ENCODE results near the gene CDH22.

The CDH22 gene

DNA sequence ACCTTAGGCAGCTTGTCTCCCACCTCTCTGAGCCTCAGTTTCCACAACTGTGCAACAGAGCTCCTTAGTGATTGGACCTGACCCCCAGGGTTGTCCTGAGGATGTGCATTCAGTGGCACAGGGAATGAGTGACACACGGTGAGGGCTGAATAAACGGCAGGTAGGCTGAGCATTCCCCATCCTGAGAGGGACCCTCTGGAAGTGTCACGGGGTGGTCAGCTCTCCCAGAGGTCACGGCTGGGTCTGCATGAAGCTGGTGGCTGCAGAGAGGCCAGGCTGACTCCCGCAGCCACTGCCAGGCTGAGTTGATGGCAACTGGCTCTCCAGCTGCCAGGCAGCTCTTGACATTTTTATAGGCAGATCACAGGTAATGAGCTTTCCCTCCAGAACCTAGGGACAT lies 147.6 kb downstream of the CDH22 start:
- DNase-seq = no peak

- DNase-seq = no peak
Measured at GRCh38 chr20:46159101-46159897, 149.0 kb downstream of the CDH22 start.

- no peak for DNase-seq
Measured at GRCh38 chr20:46158476-46158987, 149.8 kb downstream of the CDH22 start.

- no peak for DNase-seq
Measured at GRCh38 chr20:46157625-46158024, 150.7 kb downstream of the CDH22 start.

DNA sequence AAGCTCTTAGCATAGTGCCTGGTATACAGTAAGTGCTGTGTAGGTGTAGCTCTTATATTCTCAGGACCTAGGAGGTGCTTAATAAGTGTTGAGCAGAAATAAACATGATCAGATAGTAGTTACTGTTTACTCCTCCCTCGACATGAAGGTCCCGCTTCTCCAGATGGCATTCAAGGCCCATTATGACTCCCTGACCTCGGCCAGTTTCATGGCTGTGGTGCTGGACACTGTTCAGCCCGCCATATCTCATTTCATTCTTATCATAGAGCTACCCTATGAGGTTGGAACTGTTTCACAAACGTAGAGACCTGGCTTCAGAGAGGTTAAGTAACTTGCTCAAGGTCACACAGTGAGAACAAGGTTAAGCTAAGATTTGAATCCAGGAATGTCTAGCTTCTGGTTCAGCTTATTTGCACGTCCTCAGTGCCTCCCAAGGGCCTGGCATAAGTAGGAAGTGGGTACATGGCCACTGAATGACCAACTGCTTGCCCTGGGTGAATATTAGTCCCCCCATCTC lies 151.2 kb downstream of the CDH22 start:
- no peak for DNase-seq

- no peak for DNase-seq
Measured at GRCh38 chr20:46156065-46156464, 152.2 kb downstream of the CDH22 start.

DNA sequence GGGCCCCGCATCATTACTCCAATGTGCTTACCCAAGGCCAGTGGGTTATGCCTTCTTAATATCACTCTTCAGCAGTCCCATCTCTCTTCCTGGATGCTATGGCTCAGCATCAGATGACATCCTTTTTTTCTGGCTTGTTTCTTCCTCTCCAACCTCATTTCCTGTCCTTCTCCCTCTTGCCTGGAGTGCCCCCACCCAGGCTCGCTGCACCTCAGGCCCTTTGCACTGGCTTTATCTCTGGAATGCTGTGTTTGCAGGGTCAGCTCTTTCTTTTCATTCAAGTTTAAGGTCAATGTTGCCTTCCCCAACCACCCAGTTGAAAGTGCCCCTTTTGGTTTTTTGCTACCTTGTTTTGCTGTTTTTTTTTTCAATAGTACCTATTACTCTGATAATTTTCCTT lies 153.5 kb downstream of the CDH22 start:
- no peak for DNase-seq

GRCh38 chr20:46154305-46154704 lies 154.0 kb downstream of the CDH22 start:
- no peak for DNase-seq

DNA sequence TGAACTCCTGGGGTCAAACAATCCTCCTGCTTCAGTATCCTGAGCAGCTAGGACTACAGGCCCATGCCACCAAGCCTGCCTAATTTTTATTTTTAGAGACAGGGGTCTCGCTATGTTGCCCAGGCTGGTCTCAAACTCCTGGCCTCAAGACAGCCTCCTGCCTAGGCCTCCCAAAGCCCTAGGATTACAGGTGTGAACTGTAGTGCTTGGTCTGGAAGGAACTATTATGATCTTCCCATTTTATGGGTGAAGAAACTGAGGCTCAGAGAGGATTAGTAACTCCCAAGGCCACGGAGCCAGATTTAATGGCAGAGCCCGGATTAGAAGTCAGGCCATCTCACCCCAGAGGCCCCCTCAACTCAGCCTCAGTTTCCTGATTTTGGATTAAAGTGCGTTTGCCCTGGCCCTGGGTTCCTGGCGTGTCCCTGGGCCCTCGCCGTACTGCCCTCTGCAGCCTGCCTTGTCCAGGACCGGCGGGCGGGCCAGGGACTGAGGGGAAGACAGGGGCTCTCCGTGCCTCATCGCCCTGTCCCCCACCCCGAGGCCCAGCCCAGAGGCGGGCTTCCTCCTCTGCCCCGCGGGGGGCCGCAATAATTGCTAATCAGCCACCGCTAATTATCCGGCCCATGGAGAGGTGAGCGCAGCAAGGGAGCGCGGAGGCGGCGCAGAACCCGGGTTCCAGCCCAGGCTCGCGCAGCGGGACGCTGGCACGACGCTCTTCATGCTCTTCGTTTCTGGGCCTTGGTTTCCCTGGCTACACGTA lies 155.3 kb downstream of the CDH22 start:
- DNase-seq = no peak

DNA sequence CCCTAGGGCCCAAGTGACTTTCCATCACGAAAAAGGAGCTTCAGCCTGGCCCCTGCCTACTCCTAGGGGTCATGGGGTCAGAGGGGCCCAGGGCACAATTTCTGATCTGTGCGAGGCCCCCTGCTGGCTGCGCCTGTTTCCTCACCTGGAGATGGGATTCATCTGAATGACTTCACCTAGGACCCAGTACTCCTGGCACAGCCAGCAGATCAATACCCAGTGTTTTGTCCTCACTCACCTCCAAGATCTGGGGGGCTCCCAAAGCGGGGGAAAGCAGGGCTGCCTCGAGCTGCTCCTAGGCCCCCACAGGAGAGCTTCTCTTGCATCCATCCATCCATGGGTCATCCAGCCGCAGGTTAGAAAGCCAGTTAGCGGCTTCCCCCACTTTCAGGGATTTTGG lies 156.4 kb downstream of the CDH22 start:
- DNase-seq = peak; percentile 18

DNA sequence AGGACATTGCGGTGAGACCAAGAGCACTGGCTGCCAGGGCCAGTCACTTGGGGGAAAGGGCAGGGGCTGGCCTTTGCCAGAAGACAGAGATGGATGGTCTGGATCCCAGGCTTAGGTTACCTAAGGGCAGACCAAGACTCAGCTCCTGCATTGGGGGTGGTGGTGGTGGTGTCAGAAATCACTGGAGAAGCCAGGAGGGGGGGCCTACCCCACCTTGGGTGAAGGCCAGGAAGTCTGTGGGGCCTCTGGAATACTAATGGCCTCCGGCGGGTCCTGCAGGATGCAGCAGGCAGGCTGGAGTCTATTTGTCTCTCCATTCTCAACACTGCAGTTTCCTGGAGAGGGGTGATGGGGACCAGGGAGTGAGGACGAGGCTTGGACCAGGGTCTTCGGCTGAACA lies 157.4 kb downstream of the CDH22 start:
- no peak for DNase-seq

DNA sequence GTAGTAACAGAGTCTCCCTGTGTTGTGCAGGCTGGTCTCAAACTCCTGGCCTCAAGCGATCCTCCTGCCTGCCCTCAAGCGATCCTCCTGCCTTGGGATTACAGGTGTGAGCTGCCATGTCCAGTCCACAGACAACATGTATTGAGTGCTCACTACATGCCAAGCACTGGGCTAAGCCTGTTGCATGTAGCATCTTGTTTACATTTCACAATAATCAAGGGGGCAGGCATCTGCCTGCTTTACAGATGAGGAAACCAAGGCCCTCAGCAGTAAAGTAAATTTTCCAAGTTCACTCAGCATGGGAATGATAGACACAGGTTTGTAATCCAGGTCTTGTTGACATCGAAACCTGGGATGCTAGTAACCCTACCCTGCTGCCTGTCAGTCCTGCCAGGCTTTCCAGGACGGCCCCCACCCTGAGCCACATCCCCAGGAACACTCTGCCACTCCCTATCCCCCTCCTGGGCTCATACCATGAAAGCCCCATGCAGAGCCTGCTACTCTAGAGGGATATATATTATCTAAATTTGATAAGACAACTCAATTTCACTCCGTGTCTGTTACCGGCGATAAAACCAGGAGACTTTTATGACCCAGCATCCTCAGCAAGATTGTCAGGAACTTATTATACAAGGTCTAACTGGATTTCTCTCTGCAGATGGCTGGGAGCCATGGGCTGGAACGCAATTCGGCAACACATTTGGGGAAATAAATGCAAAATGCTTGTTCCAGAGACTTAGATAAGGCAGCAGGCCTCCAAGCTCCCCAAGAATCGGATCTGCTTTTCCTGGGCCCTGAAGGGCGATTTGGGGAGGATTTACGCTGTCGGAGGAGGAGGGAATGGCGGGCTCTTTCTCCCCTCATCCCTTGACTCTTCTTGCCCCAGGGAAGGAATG lies 159.7 kb downstream of the CDH22 start:
- no peak for DNase-seq

- DNase-seq = no peak
Measured at GRCh38 chr20:46145713-46146112, 162.6 kb downstream of the CDH22 start.

GRCh38 chr20:46144432-46145025 lies 163.8 kb downstream of the CDH22 start:
- no peak for DNase-seq

DNA sequence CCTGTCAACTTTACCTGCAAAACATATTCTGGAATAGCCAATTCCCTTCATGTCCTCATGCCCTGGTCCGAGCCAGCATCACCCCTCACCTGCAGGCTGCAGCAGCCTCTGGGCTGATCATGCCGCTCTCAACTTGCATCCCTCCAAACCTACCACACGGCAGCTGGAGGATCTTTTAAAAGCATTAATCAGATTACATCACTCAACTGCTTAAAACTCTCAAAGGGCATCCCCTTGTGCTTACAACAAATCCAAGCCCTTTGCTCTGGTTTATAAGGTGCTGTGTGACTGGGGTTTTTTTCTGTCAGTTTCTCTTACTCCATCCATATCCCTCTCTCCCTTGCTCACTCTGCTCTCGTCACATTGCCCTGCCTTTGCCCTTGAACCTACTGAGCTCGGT lies 166.2 kb downstream of the CDH22 start:
- no peak for DNase-seq

DNA sequence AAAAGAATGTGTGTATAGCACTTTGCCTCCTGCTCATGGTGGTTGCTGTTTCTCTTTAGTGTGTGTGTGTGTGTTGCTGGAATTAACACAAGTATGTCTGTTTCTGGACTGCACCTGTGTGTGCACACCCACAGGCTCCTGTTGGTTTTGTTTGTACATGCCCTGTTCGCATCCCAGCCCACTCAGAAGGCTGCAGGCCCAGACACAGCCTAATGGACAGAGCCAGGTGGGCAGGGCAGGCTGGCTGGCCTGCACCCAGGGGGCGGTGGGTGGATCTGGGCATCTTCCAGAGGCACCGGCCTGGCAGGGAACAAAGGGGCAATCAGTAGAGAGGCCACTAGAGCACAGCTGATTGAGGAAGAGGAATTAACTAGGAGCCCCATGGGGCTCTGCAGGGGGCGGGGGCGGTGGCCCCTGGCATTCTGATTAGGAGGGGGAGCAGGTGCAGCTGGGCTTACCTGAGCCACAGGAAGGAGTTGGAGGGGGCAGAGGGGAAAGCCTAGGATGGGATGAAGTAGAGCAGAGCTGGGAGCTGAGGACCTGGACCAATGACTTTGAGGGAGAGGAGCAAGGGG lies 168.3 kb downstream of the CDH22 start:
- DNase-seq = no peak

- no peak for DNase-seq
Measured at GRCh38 chr20:46139266-46139889, 168.9 kb downstream of the CDH22 start.

- no peak for DNase-seq
Measured at GRCh38 chr20:46137816-46138215, 170.5 kb downstream of the CDH22 start.

GRCh38 chr20:46135856-46136633 lies 172.3 kb downstream of the CDH22 start:
- no peak for DNase-seq

DNA sequence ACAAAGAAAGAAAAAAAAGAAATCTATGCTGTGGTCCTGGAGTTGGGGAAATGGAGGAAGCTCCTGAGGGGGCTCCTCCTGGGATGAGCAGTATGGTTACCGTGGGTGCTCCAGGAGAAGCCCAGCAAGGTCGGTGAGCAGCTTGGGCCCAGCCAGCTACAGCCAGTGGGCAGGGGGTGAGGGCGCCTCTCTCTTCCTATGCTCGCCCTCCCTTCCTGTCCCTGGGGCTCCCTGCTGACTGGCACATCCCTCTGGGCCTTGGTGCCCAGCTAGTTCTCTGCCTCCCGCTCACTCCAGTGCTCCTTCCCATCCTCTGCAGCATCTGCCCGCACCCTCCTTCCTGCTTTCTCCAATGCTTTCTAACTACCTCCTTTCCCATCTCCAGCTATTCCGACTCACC lies 173.6 kb downstream of the CDH22 start:
- no peak for DNase-seq
